GM19328 (cell line): ENCODE measurements around the gene RPL29.
"Not testable (repeated sequence)": the region's sequence is repeated elsewhere in the genome, so short reads cannot be mapped to it uniquely, and the experiment has no call there.

Experiments
- ATAC-seq: cut with Tn5 transposase; IDR thresholded peaks from one replicate; pipeline ENCODE4 v1.9.1; 2021; ENCODE audit warnings: mild to moderate bottlenecking, moderate library complexity; ENCODE audit not compliant: unreplicated experiment

The RPL29 gene

DNA sequence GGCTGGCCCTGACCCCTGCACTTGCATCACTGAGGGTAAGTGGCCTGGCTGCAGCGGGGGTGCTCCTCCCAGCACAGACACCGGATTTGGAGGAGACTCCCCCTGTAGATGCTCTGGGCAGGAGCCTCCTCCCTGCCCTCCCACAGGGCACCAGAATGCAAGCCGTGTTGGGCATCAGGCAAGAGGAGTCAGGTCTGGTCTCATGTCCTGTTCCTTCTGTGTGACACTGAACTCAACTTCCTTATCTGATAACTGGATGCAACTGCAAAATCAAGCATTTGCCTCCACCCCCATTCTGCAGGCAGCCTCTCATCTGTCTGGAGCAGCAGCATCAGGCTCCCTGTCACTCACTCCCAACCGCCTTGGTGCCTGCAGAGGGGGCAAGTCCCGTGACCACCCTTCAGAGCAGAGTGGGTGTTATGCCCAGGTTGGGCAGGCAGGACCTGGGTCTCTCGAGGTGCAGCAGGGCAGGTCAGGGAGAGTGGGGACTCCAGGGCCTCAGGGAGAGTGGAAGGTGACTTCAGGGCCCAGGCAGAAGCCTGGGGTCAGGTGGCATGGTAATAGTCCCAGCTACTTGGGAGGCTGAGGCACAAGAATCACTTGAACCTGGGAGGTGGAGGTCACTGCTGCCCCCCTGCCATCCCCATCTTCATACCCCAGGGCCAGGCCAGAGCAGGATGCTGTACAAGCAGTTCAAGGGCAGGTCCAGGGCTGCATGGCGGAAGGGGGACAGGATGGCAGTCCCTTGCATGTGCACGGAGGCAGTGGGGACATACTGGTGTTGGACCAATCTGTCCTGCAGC, 10.5 kb upstream of the RPL29 start:
- ATAC-seq, result no peak

DNA sequence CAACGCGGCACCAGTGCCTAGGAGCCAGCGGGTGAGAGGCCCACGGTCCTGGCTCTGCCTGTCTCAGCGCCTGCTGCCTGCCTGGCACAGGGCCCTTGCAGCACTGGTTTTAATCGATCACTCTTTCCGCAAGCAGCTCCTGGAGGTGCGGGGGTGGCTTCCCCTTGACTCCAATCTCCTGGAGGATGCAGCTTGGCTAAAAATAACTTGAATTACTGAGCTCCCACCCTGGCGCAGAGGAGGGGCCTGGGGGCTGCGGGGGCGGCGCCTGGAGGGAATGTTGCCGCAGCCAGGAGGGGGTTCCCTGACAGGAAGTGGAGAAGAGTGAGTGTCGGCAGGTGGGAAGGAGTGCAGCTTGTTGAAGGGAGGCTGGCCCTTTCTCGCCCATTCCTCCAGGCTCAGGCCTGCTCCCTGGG, 9.9 kb upstream of the RPL29 start:
- no peak for ATAC-seq

DNA sequence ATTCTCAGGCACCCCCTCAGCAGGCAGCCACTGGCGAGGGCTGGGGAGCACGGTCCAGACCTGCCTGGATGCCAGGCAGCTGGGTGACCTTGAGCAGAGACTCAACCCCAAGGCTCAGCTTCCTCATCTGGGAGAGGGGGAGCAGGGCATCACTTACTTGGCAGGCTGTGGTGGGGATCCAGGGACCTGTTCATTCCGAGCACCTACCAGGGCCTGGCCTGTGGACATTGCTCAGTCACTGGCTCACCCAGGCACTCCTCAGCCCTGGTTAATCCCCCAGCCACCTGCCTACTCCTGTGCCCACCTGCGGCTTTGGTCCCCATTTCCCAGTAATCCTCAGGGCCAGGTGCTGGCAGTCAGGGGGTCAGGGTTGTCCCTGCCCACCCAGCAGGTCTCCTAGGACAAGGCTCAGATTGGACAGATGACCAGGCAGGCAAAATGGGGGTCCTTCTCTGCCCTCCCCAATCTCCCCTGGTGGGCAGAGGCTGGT, 9.3 kb upstream of the RPL29 start:
- no peak for ATAC-seq

DNA sequence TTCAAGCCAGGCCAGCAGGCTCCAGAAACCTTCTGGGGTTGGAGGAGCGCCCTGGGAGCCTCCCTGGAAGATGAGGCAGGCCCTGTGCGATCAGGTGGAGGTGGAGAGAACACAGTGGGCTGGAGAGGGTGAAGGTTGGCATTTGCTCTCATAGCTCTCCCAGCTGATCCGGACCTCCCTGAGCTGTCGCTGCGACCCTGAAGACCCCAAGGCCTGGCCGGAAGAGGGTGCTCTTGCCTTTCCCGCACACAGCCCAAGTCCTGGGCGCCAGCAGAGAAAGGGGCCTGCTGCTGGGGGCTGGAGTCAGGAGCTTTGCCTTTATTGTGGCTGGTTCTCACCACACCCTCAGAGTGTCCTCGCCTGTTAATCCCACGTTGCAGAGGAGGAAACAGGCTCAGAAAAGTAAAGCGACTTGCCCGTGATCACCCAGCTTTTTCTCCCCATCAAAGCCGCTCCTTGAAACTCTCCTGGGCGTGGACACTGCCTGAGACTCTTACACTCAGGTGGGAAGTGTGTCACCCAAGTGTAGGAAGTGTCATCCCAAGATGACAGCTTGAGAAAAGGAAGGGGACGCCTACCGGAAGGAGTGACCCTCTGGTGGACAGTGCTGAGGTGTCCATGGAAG, 8.6 kb upstream of the RPL29 start:
- no peak for ATAC-seq

DNA sequence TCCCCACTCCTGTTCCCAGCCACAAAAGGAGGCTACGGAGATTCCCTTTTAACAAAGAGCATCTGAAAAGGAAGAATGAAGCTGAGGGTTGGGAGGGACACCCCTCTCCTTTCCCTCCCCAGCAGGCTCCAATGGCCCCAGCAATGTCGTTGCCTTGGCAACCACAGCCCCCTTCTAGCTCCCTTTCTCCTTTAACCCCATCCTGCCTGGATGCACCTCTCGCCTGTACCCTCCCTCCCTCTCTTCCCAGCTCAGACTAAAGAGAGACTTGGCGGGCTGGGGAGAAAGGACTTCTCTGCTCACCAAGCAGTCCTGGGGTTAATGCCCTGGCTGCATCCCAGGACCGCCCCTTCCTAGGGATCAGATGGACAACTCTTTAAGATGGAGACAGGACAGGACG, 7.1 kb upstream of the RPL29 start:
- ATAC-seq, result no peak

DNA sequence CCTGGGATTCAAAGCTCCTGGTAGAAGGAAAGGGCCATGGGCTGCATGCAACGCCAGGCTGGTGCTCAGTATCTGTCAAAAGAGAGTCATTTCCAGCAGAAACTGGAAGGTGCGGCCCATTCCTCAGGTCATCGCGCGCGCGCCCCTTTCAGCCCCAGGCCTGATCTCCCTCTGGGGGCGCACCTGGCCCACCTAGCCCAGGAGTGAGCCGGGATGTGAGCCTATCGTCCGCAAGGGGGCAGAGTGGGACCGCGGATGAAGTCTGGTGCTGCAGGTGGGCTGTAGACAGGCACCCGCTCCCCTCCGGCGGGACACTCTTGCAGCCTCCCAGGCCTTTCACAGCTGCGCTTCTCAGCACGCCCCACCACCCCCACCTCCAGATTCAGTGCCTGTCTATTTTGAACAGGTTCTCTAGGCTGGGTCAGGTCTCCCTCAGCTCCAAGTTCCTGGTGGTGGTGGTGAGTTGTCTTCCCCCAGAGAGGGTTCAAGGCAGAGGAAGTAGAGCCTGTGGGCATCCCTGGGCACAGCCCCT, 5.8 kb upstream of the RPL29 start:
- ATAC-seq, result no peak

DNA sequence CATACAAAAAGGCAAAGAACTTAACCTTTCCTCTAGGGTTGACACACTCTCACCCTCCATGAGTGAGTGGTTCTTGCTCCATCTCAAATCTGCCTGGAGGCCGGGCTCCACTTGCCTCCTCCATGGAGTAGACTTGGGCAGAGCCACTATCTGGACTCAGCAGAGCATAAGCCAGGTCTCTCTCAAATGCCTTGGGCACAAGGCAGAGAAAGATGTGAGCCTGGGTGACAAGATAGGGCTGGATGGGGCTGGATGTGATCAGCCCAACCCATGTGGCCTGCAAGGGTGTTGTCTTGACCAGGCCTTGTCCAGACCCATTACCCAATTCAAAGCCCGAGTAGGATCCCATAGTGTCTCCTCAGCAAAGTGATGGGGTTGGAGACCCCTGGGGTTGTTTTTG, 4.2 kb upstream of the RPL29 start:
- ATAC-seq, result no peak

DNA sequence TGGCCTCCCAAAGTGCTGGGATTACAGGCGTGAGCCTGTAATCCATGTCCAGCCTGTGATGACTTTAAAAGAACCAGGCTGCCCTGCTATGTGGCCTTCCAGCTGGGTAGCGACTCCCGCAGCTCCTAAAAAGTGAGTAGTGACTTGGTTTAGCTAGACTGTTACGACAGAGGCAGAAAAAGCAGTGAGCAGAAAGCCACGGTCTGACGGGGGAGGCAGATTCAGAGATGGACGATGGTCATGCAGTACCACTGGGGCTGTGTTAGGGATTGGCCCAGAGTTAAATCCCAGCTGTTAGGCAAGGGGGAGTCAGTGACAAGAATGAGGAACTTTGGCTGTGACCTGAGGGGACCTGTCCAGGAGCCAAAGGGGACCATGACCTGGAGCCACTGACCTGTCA, 3.1 kb upstream of the RPL29 start:
- no peak for ATAC-seq

DNA sequence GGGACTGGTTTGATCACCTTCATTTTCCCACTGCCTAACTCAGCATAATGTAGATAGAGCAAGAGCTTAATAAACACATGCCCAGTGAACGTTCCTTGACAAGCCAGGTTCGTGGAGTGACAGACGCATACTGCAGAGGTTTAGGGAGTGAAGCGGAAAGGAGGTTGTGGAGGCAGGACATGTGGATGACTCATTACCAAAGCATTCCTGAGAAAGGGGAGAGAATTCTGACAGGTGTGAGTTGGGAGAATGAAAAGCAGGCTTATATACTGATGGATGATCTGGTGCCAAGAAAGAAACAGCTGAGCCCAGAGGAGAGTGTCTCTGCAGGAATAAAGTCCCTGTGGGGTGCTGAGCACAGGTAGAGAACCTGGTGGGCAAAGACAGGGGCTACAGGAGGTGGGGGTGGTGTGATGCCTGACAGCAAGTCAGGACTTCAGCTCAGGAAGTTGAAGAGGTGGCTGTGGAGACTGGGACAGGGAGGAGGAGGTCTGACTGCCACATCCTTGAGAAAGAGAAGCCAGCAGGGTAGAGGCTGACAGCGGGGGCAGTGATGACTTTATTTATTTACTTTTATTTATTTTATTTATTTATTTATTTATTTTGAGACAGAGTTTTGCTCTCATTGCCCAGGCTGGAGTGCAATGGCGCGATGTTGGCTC, 2.4 kb upstream of the RPL29 start:
- no peak for ATAC-seq

DNA sequence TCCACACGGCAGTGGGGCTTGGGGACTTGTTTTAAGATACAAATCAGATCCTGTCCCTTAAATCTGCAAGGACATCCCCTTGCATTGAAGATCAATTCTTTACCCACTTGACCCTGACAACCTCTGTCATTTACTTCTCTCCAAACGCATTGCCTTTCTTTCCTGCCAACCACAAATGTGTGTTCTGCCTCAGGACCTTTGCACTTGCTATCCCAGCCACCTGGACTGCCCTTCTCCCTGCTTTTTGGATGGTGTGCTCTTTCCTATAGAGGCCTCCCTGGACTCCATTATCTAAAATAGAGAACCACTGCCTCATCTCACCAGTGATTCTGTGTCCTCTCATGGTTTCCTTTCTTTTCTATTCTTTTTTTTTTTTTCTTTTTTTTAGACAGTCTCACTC, 1.5 kb upstream of the RPL29 start:
- ATAC-seq, result no peak

DNA sequence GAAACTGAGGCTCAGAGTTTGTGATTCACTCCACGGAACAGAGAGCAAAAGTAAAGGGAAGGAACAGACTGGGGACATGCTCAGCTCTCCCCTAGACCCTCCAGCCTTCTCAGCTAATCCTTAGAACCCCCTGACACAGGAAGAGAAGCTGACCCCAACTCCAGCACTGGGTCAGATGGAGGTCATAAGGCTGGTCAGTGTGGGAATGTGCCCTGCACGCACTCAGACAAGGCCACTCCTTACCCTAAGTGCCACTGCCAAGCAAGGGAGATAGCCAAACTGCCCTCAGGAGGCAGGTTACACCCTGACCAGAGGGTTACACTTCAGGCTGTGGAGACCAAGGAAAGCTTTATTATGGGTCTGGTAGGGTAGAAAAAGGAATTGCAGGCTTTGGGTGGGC, 1.2 kb downstream of the RPL29 start:
- ATAC-seq, result no peak

DNA sequence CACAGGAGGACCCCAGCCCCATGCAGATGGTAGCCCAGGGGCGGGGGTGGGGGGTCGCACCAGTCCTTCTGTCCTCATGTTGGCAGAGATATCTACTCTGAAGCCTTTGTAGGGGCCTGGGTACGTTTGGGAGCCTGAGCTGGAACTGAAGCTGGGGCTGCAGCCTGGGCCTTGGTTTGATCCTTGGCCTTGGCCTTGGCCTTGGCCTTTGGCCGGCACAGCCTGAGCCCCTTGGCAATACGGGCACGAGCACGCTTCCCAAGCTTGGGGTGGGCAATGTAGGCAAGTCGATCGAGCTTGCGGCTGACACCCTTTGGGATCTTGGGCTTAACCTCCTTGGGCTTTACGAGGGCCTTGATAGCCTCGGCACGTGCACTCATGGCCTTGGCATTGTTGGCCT, 2.0 kb downstream of the RPL29 start:
- ATAC-seq, result not testable (repeated sequence)

DNA sequence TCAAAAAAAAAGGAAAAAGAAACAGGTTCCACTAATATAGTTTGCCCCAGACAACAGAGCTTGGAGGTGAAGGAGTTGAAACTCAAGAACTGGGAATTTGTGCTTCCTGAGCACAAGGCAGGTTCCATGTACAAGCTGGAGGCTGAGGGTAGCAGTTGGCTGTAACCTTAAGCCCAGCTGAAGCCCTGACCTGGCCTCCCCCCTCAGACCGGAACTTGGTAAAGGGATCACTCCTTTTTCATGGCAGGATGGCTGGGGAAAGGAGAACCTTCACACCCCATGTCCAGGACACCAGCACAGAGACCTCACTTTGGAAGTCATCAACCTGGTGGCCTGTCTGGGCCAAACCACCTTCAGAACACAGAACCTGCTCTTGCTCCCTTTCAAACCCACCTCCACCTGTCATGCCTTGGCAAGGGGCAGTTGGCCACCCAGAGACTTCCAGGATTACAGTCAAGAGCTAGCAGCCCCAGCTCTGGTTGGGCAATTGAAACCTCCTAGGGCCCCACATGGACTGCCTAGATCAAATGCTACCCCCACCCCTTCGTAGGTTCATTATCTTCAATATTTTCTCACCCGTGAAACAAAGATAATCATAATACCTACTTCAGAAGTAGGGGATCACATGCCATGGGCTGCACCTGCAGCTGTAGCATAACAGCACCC, 3.5 kb downstream of the RPL29 start:
- ATAC-seq, result no peak

DNA sequence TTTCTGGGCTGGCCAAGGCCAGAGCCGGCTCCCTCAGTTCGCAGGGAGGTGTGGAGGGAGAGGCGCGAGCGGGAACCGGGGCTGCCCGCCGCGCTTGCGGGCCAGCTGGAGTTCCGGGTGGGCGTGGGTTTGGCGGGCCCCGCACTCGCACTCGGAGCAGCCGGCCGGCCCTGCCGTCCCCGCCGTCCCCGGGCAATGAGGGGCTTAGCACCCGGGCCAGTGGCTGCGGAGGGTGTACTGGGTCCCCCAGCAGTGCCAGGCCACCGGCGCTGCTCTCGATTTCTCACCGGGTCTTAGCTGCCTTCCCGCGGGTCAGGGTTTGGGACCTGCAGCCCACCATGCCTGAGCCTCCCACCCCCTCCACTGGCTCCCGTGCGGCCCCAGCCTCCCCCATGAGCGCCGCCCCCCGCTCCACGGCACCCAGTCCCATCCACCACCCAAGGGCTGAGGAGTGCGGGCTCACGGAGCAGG, 5.2 kb downstream of the RPL29 start:
- ATAC-seq, result not testable (repeated sequence)

DNA sequence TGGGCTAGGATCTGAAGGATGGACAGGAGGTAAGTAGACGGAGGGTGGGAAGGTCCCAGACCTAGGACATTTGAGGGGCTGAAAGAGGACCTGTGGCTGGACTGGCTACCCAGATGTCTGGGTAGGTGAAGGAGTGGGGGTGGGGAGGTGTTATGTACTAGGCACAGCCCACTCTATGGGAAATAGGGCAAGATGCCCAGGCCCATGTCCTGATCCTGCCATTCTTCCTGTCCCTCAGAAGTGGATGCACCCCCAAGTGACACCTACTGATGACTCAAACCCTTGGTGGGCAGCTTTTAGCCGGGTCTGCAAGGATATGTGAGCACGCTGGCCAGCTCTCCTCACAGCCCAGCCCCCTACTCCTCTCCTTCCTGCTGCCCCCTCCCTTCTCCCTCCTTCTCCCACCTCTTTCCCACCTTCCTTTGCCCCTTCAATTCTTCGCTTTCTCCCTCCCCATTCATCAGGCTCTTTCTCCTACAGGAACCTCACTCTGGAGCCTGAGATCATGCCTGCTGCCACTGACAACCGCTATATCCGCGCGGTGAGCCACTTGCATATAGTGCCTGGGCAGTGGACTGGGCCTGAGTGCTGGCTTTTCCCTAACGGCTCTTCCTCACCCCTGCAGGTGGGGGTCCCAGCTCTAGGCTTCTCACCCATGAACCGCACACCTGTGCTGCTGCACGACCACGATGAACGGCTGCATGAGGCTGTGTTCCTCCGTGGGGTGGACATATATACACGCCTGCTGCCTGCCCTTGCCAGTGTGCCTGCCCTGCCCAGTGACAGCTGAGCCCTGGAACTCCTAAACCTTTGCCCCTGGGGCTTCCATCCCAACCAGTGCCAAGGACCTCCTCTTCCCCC, 7.2 kb downstream of the RPL29 start:
- no peak for ATAC-seq

DNA sequence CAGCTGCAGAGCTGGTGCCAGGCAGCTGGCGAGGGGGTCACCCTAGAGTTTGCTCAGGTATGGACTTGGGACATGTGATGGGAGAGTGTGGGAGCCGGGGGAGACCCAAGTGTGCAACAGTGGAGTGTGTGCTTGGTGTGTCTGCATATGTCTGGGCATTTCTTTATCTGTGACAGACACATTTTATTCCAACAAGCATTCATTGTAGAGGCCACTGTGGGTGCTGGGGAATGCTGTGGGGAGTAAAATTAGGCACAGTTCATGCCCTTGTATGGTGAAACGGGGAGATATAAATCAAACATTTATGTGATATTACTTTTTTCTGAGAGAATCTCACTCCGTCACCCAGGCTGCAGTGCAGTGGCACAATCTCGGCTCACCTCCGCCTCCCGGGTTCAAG, 8.1 kb downstream of the RPL29 start:
- ATAC-seq, result no peak

DNA sequence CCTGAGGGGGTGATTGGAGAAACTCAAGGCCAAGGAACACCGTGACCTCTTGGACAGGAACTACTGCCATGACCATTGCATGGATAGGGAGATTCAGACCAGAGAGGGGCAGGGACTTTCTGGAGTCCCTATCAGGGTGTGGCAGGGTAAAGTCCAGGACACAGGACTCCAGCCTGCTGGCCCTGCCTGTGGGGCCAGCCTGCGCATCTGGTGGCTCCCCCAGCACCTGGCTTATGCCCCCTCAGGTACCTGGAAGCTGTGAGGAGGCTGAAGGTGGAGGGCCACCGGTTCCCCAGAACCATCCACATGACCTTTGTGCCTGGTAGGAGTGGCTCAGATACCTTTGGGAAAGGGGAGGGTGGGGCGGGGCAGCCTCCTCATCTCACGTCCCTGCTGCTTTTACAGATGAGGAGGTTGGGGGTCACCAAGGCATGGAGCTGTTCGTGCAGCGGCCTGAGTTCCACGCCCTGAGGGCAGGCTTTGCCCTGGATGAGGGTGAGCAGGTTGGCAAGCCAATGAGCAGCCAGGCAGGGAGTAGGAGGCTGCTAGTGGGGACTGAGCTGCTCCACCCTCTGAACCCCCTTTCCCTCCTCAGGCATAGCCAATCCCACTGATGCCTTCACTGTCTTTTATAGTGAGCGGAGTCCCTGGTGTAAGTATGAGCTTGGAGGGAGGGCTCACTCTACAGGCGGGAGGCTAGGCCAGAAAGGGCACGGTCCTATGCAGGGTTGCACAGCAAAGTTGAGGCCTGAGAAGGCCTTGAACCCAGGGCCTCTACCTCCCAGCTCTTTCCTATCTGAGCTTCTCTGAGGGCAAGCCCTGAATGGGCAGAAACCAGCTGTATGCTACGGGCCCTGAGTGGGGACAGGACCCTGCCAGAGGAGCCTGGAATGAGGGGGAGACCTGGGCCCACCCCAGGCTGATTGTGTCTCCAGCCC, 9.4 kb downstream of the RPL29 start:
- no peak for ATAC-seq

DNA sequence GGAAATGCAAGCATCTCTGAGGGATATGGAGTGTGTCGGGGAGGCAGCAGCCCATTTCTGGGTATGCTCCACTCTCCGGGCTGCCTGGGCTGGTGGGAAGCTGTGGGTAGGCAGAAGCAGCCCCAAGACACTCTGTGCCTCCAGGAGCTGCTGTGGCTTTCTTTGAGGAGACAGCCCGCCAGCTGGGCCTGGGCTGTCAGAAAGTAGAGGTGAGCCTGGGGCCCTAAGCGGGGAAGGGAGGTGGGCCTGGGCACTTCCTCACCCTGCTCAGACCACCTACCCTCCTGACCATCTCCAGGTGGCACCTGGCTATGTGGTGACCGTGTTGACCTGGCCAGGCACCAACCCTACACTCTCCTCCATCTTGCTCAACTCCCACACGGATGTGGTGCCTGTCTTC, 10.6 kb downstream of the RPL29 start:
- no peak for ATAC-seq

DNA sequence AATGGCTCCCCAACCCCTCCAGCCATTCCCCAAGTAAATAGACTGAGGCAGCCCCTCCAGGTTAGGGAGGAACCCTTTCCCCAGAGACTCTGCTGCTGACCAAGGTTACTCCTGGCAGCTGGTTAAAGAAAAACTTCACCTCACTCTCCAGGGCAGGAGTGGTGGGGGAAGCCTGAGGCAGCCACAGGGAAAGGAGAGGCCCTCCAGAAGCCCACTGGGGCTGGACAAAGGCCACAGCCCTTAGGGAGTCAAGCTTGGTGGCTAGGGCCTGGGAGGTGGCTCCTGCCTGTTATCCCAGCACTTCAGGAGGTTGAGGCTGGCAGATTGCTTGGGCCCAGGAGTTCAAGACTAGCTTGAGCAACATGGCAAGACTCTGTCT, 11.4 kb downstream of the RPL29 start:
- ATAC-seq, result no peak
